SK-N-SH treated with all-trans-retinoic acid at 6 μM for 48 hours (cell line): ENCODE data around the gene HSPA13.
"Not testable (repeated sequence)": the region's sequence is repeated elsewhere in the genome, so short reads cannot be mapped to it uniquely, and the experiment has no call there.

Source experiments
- ATAC-seq: fragments of 200-7000 bp; cut with Tn5 transposase; 3 replicates; pipeline ENCODE4 v1.9.1; 2020; ENCODE audit warnings: mild to moderate bottlenecking, moderate library complexity
- ARNTL ChIP-seq: fragments of 450-650 bp; formaldehyde crosslinking; IDR thresholded peaks from 2 replicates; pipeline ENCODE4 v1.5.0; 2020; ENCODE audit warnings: low read depth, mild to moderate bottlenecking, moderate library complexity, borderline replicate concordance
- BACH2 ChIP-seq: fragments of 250-450 bp; sonication (Bioruptor Pico); IDR thresholded peaks from 2 replicates; pipeline ENCODE4 v1.9.0; 2021; ENCODE audit warnings: mild to moderate bottlenecking, borderline replicate concordance
- CREB5 ChIP-seq: fragments of 250-450 bp; sonication (Bioruptor Pico); IDR thresholded peaks from 2 replicates; pipeline ENCODE4 v1.5.1; 2020; ENCODE audit warnings: low read depth, mild to moderate bottlenecking, moderate library complexity
- ESRRG ChIP-seq: fragments of 250-450 bp; sonication (Bioruptor Pico); IDR thresholded peaks from 2 replicates; pipeline ENCODE4 v1.6.1; 2021; ENCODE audit warnings: mild to moderate bottlenecking
- ISL1 ChIP-seq: fragments of 250-450 bp; sonication (Bioruptor Pico); IDR thresholded peaks from 2 replicates; pipeline ENCODE4 v2.1.2; 2022; ENCODE audit warnings: mild to moderate bottlenecking, moderate library complexity
- PPARA ChIP-seq: fragments of 250-450 bp; sonication (Bioruptor Pico); IDR thresholded peaks from 2 replicates; pipeline ENCODE4 v1.5.0; 2020; ENCODE audit warnings: mild to moderate bottlenecking, borderline replicate concordance
- RARB ChIP-seq: fragments of 250-450 bp; sonication (Bioruptor Pico); IDR thresholded peaks from 2 replicates; pipeline ENCODE4 v1.8.0; 2021; ENCODE audit warnings: mild to moderate bottlenecking, moderate library complexity
- TCF4 ChIP-seq: fragments of 250-450 bp; sonication (Bioruptor Pico); IDR thresholded peaks from 2 replicates; pipeline ENCODE4 v1.8.0; 2021; ENCODE audit warnings: mild to moderate bottlenecking, moderate library complexity, borderline replicate concordance
- TOX ChIP-seq: fragments of 250-450 bp; sonication (Bioruptor Pico); IDR thresholded peaks from 2 replicates; pipeline ENCODE4 v1.8.0; 2021; ENCODE audit warnings: mild to moderate bottlenecking, moderate library complexity, borderline replicate concordance
- ZC3H10 ChIP-seq: fragments of 250-450 bp; sonication (Bioruptor Pico); IDR thresholded peaks from 2 replicates; pipeline ENCODE4 v1.5.1; 2021; ENCODE audit warnings: mild to moderate bottlenecking, moderate library complexity
- ZFP3 ChIP-seq: fragments of 250-450 bp; sonication (Bioruptor Pico); IDR thresholded peaks from 2 replicates; pipeline ENCODE4 v1.5.0; 2020; ENCODE audit warnings: mild to moderate bottlenecking, moderate library complexity
- ZFP30 ChIP-seq: fragments of 450-650 bp; formaldehyde crosslinking; IDR thresholded peaks from 2 replicates; pipeline ENCODE4 v1.5.0; 2022; ENCODE audit warnings: mild to moderate bottlenecking, moderate library complexity
- ZNF565 ChIP-seq: fragments of 450-650 bp; formaldehyde crosslinking; conservative IDR thresholded peaks from 2 replicates; pipeline ENCODE4 v1.5.0; 2020; ENCODE audit warnings: low read depth, mild to moderate bottlenecking, moderate library complexity
- ZNF70 ChIP-seq: fragments of 450-650 bp; formaldehyde crosslinking; IDR thresholded peaks from 2 replicates; pipeline ENCODE4 v1.5.0; 2020; ENCODE audit warnings: mild to moderate bottlenecking, moderate library complexity
- ZNF8 ChIP-seq: fragments of 450-650 bp; formaldehyde crosslinking; IDR thresholded peaks from 2 replicates; pipeline ENCODE4 v1.5.0; 2020; ENCODE audit warnings: mild to moderate bottlenecking, moderate library complexity
- TF ChIP-seq, protein P1 (sequence below): fragments of 250-450 bp; sonication (Bioruptor Pico); IDR thresholded peaks from 2 replicates; pipeline ENCODE4 v1.8.0; 2021; ENCODE audit warnings: low read depth, mild to moderate bottlenecking, moderate library complexity, borderline replicate concordance
- TF ChIP-seq, protein P2 (sequence below): fragments of 250-450 bp; sonication (Bioruptor Pico); IDR thresholded peaks from 2 replicates; pipeline ENCODE4 v1.8.0; 2020; ENCODE audit warnings: mild to moderate bottlenecking, moderate library complexity, borderline replicate concordance
- TF ChIP-seq, protein P3 (sequence below): fragments of 250-450 bp; sonication (Bioruptor Pico); IDR thresholded peaks from 2 replicates; pipeline ENCODE4 v1.5.0; 2020; ENCODE audit warnings: mild to moderate bottlenecking, moderate library complexity

The HSPA13 gene

DNA sequence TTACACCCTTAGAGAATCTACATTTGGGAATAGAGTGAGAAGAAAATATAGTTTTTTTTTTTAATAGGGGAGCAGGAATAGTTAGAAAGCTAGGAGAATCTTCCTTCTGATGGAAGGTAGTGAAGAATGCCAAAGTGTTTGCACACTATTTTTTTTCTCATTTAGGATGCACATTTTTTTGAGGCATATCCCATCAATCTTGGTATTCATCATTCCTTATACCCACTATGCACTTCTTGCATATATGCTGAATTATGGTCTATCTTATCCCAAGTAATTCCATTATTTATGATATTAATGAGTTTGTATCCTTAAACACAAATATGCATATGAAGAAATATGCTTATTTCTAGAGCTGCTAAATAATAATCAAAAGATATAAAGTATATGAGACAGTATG lies 28.4 kb downstream of the HSPA13 start:
- ATAC-seq: no peak
- TF ChIP-seq, protein P1, sequence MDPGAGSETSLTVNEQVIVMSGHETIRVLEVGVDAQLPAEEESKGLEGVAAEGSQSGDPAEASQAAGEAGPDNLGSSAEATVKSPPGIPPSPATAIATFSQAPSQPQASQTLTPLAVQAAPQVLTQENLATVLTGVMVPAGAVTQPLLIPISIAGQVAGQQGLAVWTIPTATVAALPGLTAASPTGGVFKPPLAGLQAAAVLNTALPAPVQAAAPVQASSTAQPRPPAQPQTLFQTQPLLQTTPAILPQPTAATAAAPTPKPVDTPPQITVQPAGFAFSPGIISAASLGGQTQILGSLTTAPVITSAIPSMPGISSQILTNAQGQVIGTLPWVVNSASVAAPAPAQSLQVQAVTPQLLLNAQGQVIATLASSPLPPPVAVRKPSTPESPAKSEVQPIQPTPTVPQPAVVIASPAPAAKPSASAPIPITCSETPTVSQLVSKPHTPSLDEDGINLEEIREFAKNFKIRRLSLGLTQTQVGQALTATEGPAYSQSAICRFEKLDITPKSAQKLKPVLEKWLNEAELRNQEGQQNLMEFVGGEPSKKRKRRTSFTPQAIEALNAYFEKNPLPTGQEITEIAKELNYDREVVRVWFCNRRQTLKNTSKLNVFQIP: no peak
- TF ChIP-seq CREB5 (CRISPR knock-in tag) (no peak), BACH2 (CRISPR knock-in tag) (no peak), ZNF565 (CRISPR knock-in tag) (no peak), ZNF8 (CRISPR knock-in tag) (no peak), ZFP3 (CRISPR knock-in tag) (no peak), ZFP30 (CRISPR knock-in tag) (no peak), PPARA (CRISPR knock-in tag) (no peak), ESRRG (CRISPR knock-in tag) (no peak)
- TF ChIP-seq, protein P2, sequence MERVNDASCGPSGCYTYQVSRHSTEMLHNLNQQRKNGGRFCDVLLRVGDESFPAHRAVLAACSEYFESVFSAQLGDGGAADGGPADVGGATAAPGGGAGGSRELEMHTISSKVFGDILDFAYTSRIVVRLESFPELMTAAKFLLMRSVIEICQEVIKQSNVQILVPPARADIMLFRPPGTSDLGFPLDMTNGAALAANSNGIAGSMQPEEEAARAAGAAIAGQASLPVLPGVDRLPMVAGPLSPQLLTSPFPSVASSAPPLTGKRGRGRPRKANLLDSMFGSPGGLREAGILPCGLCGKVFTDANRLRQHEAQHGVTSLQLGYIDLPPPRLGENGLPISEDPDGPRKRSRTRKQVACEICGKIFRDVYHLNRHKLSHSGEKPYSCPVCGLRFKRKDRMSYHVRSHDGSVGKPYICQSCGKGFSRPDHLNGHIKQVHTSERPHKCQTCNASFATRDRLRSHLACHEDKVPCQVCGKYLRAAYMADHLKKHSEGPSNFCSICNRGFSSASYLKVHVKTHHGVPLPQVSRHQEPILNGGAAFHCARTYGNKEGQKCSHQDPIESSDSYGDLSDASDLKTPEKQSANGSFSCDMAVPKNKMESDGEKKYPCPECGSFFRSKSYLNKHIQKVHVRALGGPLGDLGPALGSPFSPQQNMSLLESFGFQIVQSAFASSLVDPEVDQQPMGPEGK (CRISPR knock-in tag): no peak
- TF ChIP-seq, protein P3, sequence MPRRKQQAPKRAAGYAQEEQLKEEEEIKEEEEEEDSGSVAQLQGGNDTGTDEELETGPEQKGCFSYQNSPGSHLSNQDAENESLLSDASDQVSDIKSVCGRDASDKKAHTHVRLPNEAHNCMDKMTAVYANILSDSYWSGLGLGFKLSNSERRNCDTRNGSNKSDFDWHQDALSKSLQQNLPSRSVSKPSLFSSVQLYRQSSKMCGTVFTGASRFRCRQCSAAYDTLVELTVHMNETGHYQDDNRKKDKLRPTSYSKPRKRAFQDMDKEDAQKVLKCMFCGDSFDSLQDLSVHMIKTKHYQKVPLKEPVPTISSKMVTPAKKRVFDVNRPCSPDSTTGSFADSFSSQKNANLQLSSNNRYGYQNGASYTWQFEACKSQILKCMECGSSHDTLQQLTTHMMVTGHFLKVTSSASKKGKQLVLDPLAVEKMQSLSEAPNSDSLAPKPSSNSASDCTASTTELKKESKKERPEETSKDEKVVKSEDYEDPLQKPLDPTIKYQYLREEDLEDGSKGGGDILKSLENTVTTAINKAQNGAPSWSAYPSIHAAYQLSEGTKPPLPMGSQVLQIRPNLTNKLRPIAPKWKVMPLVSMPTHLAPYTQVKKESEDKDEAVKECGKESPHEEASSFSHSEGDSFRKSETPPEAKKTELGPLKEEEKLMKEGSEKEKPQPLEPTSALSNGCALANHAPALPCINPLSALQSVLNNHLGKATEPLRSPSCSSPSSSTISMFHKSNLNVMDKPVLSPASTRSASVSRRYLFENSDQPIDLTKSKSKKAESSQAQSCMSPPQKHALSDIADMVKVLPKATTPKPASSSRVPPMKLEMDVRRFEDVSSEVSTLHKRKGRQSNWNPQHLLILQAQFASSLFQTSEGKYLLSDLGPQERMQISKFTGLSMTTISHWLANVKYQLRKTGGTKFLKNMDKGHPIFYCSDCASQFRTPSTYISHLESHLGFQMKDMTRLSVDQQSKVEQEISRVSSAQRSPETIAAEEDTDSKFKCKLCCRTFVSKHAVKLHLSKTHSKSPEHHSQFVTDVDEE (CRISPR knock-in tag): no peak

- no peak for ATAC-seq
Measured at GRCh38 chr21:14353726-14354125, 29.2 kb downstream of the HSPA13 start.

GRCh38 chr21:14353231-14353630 lies 29.7 kb downstream of the HSPA13 start:
- TF ChIP-seq TOX (CRISPR knock-in tag): no peak
- no peak for TF ChIP-seq ZNF70 (CRISPR knock-in tag)
- TF ChIP-seq RARB (CRISPR knock-in tag): no peak
- TF ChIP-seq BACH2 (CRISPR knock-in tag): no peak
- no peak for TF ChIP-seq TCF4
- no peak for TF ChIP-seq ZC3H10 (CRISPR knock-in tag)
- no peak for TF ChIP-seq CREB5 (CRISPR knock-in tag)
- no peak for ATAC-seq

More at GRCh38 chr21:14353726-14354125, 29.2 kb downstream of the HSPA13 start:
- TF ChIP-seq ZNF70 (CRISPR knock-in tag) (no peak), RARB (CRISPR knock-in tag) (no peak), ZFP30 (CRISPR knock-in tag) (no peak), ZNF565 (CRISPR knock-in tag) (no peak), ESRRG (CRISPR knock-in tag) (no peak), PPARA (CRISPR knock-in tag) (no peak), ZC3H10 (CRISPR knock-in tag) (no peak), ARNTL (CRISPR knock-in tag) (no peak), ISL1 (CRISPR knock-in tag) (no peak), ZNF8 (CRISPR knock-in tag) (no peak)
- TF ChIP-seq, protein P1: no peak

DNA sequence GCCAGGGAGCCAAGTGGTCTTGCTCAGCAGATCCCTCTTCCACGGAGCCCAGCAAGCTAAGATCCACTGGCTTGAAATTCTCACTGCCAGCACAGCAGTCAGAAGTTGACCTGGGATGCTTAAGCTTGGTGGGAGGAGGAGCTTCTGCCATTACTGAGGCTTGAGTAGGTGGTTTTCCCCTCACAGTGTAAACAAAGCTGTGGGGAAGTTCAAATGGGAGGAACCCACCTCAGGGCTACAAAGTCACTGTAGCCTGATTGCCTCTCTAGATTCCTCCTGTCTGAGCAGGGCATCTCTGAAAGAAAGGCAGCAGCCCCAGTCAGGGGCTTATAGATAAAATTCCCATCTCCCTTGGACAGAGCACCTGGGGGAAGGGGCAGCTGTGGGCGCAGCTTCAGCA lies 55.6 kb downstream of the HSPA13 start:
- ATAC-seq: not testable (repeated sequence)
